Left ventricle myocardium inferior (tissue), 1 donor: Measurements from ENCODE around the gene FADD. TPM values are rescaled to one million over a fixed set of nuclear protein-coding genes. Genes with fewer than 3 reads are reported as not detected.

Experiments used
- DNase-seq: peaks from one replicate; pipeline ENCODE4 v3.0.0-alpha.2; 2020
- H3K27ac ChIP-seq: fragments of 200-600 bp; replicated peaks from 2 replicates; pipeline ENCODE4 v1.8.0; 2021
- H3K27me3 ChIP-seq: fragments of 200-600 bp; 2 replicates; pipeline ENCODE4 v1.8.0; 2021; ENCODE audit warnings: low read depth
- H3K36me3 ChIP-seq: fragments of 200-600 bp; 2 replicates; pipeline ENCODE4 v1.8.0; 2021
- H3K4me1 ChIP-seq: fragments of 200-600 bp; 2 replicates; pipeline ENCODE4 v1.8.0; 2021
- H3K4me3 ChIP-seq: fragments of 200-600 bp; 2 replicates; pipeline ENCODE4 v1.8.0; 2021; ENCODE audit warnings: mild to moderate bottlenecking, moderate library complexity
- H3K9me3 ChIP-seq: fragments of 200-600 bp; replicated peaks from 2 replicates; pipeline ENCODE4 v1.8.0; 2021
- CTCF ChIP-seq: fragments of 200-600 bp; IDR thresholded peaks from 2 replicates; pipeline ENCODE4 v1.8.0; 2021; ENCODE audit warnings: antibody characterized with exemption, mild to moderate bottlenecking, borderline replicate concordance
- intact Hi-C: fragments of 100-400 bp; cut with micrococcal nuclease; formaldehyde crosslinking; loops from one replicate; pipeline ENCODE4 v1.11.0; 2022
- total RNA-seq: library from RNA; stranded (reverse); fragmentation: NEBNext Ultra II Directional; extraction: Animal tissue kit (Norgen Biotek cat#: 25700); gene quantifications from one replicate; pipeline ENCODE4 v1.2.1, GENCODE V29; 2021
- donor health status: DM: no; HTN: yes; CAD: no; lungs with severe emphysema.

The FADD gene
- total RNA-seq, 1 donor from 2014 or later, result 10.7 TPM

GRCh38 chr11:70233034-70233433, 29.9 kb downstream of the FADD start:
- no peaks in the 10 kb centered on the region for H3K27me3 ChIP-seq
- no peak overlapping the region for H3K27ac ChIP-seq
- no peak for DNase-seq
- intact Hi-C loops, result no loop called here
- H3K9me3 ChIP-seq, result no peaks in the 10 kb centered on the region
- peaks cover 14% of the 10 kb centered on the region for H3K4me1 ChIP-seq
- TF ChIP-seq CTCF, result no peak
- no peak overlapping the region for H3K4me3 ChIP-seq
- H3K36me3 ChIP-seq, result no peaks in the 10 kb centered on the region

GRCh38 chr11:70233511-70233934, 30.4 kb downstream of the FADD start:
- Histone ChIP-seq H3K4me1 (peaks cover 14% of the 10 kb centered on the region), H3K9me3 (no peaks in the 10 kb centered on the region), H3K36me3 (no peaks in the 10 kb centered on the region), H3K27me3 (no peaks in the 10 kb centered on the region), H3K27ac (no peak overlapping the region), H3K4me3 (no peak overlapping the region)
- no peak for TF ChIP-seq CTCF
- no peak for DNase-seq
- intact Hi-C loops, result no loop called here

DNA sequence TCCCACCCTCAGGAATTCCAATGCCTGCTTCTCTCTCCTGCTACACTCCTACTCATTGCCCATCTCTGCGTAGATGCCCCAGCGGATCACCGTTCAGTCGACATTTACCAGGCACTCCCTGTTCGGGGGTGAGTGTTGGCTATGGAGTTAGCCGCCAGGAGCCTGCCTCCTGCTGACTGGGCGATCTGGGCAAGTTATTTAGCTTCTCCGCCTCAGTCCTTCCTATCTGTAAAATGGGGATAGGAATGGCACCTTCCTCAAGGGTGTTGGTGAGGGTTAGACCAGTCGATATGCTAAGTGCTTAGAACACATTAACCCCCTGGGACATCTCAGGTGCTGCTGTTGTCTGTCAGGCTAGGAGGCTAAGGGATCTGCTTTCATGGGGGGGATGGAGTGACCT, 30.9 kb downstream of the FADD start:
- Histone ChIP-seq H3K27me3 (no peaks in the 10 kb centered on the region), H3K4me1 (peaks cover 14% of the 10 kb centered on the region), H3K4me3 (no peak overlapping the region), H3K9me3 (no peaks in the 10 kb centered on the region), H3K36me3 (no peaks in the 10 kb centered on the region), H3K27ac (no peak overlapping the region)
- intact Hi-C loops, result no loop called here
- no peak for DNase-seq
- no peak for TF ChIP-seq CTCF

- Histone ChIP-seq H3K9me3 (no peaks in the 10 kb centered on the region), H3K27me3 (peaks cover 31% of the 10 kb centered on the region), H3K36me3 (no peaks in the 10 kb centered on the region), H3K4me1 (no peaks in the 10 kb centered on the region), H3K4me3 (no peak overlapping the region), H3K27ac (no peak overlapping the region)
- intact Hi-C loops, result no loop called here
- no peak for DNase-seq
- no peak for TF ChIP-seq CTCF
These were observed 37.2 kb downstream of the FADD start for GRCh38 chr11:70240337-70240736.

GRCh38 chr11:70241709-70242108, 38.6 kb downstream of the FADD start:
- no peak for TF ChIP-seq CTCF
- Histone ChIP-seq H3K4me1 (no peaks in the 10 kb centered on the region), H3K27ac (no peak overlapping the region), H3K27me3 (peaks cover 31% of the 10 kb centered on the region), H3K36me3 (no peaks in the 10 kb centered on the region), H3K9me3 (no peaks in the 10 kb centered on the region), H3K4me3 (no peak overlapping the region)
- intact Hi-C loops, result no loop called here
- no peak for DNase-seq

DNA sequence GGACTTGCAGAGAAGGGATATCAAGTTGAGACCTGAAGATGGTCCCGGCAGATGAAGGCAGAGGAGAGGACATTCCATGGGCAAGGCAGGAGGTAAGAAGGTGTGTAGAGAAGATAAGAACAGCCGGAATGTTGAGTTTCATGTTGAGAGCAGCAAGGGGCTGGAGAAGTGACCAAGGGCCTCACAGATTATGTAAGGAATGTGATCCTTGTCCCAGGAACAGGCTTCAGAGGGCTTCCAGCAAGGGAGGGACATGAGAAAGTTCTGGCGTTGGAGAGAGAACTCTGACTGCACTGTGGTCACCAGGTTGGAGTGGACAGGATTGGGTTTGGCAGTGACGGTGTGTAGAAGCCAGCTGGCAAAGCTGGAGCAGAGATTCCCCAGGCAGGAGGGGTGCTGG, 39.8 kb downstream of the FADD start:
- DNase-seq, result no peak
- H3K27me3 ChIP-seq, result peaks cover 31% of the 10 kb centered on the region
- intact Hi-C loops, result no loop called here
- no peak overlapping the region for H3K4me3 ChIP-seq
- no peaks in the 10 kb centered on the region for H3K36me3 ChIP-seq
- no peaks in the 10 kb centered on the region for H3K4me1 ChIP-seq
- no peak for TF ChIP-seq CTCF
- H3K9me3 ChIP-seq, result no peaks in the 10 kb centered on the region
- no peak overlapping the region for H3K27ac ChIP-seq
